RWPE1 (cell line): ENCODE data around the gene SLC22A5.
"Not testable (repeated sequence)": the region's sequence is repeated elsewhere in the genome, so short reads cannot be mapped to it uniquely, and the experiment has no call there.

Source experiments
- CTCF ChIA-PET: fragments of 350-600 bp; sonication (Branson Sonifier 250); formaldehyde crosslinking; extraction: SDS; loops from one replicate; lab custom pipeline; 2021; lab: Yijun Ruan, JAX
- POLR2A ChIA-PET: fragments of 400-600 bp; formaldehyde crosslinking; extraction: SDS; loops from one replicate; lab custom pipeline; 2020; ENCODE audit warnings: antibody characterized with exemption; ENCODE audit not compliant: low non-redundant PET; lab: Yijun Ruan, JAX
- DNase-seq: peaks from one replicate; pipeline ENCODE4 v3.0.0; 2012; ENCODE audit warnings: low spot score
- H3K27ac ChIP-seq: fragments of 450-650 bp; 2 replicates; pipeline ENCODE4 v1.5.1; 2017
- CTCF ChIP-seq: fragments of 450-650 bp; conservative IDR thresholded peaks from 2 replicates; pipeline ENCODE4 v1.5.1; 2017; ENCODE audit warnings: low read depth, mild to moderate bottlenecking

The SLC22A5 gene

GRCh38 chr5:132411304-132412013, 41.9 kb downstream of the SLC22A5 start:
- peak overlapping the region; percentile 96 for H3K27ac ChIP-seq
- POLR2A ChIA-PET = interaction anchor here (0.8 to 1.1 kb wide), 2 partner anchors 22 to 79 kb away, joined by 3 read pairs; partner anchors contain the start of gene IRF1
- no peak for TF ChIP-seq CTCF
- CTCF ChIA-PET = interaction anchor here (0.6 to 1.8 kb wide), 15 partner anchors 9 to 1117 kb away, joined by 3 to 15 read pairs (median 5); partner anchors contain the start of gene IRF1
- peak; percentile 67 for DNase-seq

- DNase-seq = no peak
- no peak for TF ChIP-seq CTCF
- H3K27ac ChIP-seq = no peak overlapping the region
- POLR2A ChIA-PET = no interaction called here
- CTCF ChIA-PET = interaction anchor here (2.7 kb wide), 1 partner anchor 27 kb away, joined by 17 read pairs; no protein-coding TSS in a partner anchor
These were observed 44.1 kb downstream of the SLC22A5 start for GRCh38 chr5:132413567-132413966.

- ChIA-PET POLR2A (interaction anchor here (0.8 to 1.3 kb wide), 2 partner anchors 76 to 81 kb away, joined by 3 to 4 read pairs; partner anchors contain the start of gene IRF1), CTCF (interaction anchor here (0.6 to 2.7 kb wide), 7 partner anchors 28 to 1682 kb away, joined by 3 to 17 read pairs (median 3); partner anchors contain the start of gene IRF1)
- TF ChIP-seq CTCF = no peak
- peak overlapping the region; percentile 86; the same call in 1 of the 2 replicates for H3K27ac ChIP-seq
- DNase-seq = peak; percentile 93
These were observed 45.3 kb downstream of the SLC22A5 start for GRCh38 chr5:132414634-132415378.

GRCh38 chr5:132415516-132415915, 46.0 kb downstream of the SLC22A5 start:
- H3K27ac ChIP-seq = peak overlapping the region; percentile 86
- DNase-seq, POLR2A ChIA-PET: not testable (repeated sequence)
- CTCF ChIA-PET = interaction anchor here (0.6 to 2.7 kb wide), 6 partner anchors 13 to 289 kb away, joined by 3 to 17 read pairs (median 3); partner anchors contain the start of gene IRF1

GRCh38 chr5:132416306-132417009, 46.9 kb downstream of the SLC22A5 start:
- DNase-seq = no peak
- ChIA-PET POLR2A (interaction anchor here (0.5 to 1.4 kb wide), 2 partner anchors 64 to 74 kb away, joined by 3 to 7 read pairs; partner anchors contain the start of gene IRF1), CTCF (interaction anchor here (0.6 to 2.7 kb wide), 3 partner anchors 29 to 386 kb away, joined by 4 to 17 read pairs (median 4); no protein-coding TSS in a partner anchor)
- peak overlapping the region; percentile 93 for H3K27ac ChIP-seq
- no peak for TF ChIP-seq CTCF

GRCh38 chr5:132417010-132417439, 47.5 kb downstream of the SLC22A5 start:
- CTCF ChIA-PET = interaction anchor here (0.6 to 1.2 kb wide), 4 partner anchors 30 to 1183 kb away, joined by 3 to 7 read pairs (median 4); no protein-coding TSS in a partner anchor
- DNase-seq = no peak
- POLR2A ChIA-PET = interaction anchor here (1.4 kb wide), 1 partner anchor 73 kb away, joined by 7 read pairs; the partner anchor contains the start of gene IRF1

More at GRCh38 chr5:132417010-132417439, 47.5 kb downstream of the SLC22A5 start:
- H3K27ac ChIP-seq = peak overlapping the region; percentile 93
- no peak for TF ChIP-seq CTCF
